PC-9 (cell line): Measurements from ENCODE around the gene DIP2C. TPM values are rescaled to one million over a fixed set of nuclear protein-coding genes. Genes with fewer than 3 reads are reported as not detected.

Experiments
- BruUV-seq: library from RNA; stranded (reverse); fragments of 400-500 nt; replicated peaks from 2 replicates; lab custom pipeline; 2021; lab: Mats Ljungman, UMichigan
- CTCF ChIA-PET: fragments of 300-600 bp; sonication (Branson Sonifier 250); formaldehyde crosslinking; loops from one replicate; lab custom pipeline; 2022; ENCODE audit warnings: antibody characterized with exemption; lab: Charles Lee
- POLR2A ChIA-PET: fragments of 300-600 bp; sonication (Branson Sonifier 250); formaldehyde crosslinking; loops from one replicate; lab custom pipeline; 2022; ENCODE audit warnings: antibody characterized with exemption; ENCODE audit not compliant: unreplicated experiment; lab: Charles Lee
- DNase-seq, 2 experiments: peaks; one replicate each; pipeline versions ENCODE4 v3.0.0 to v3.0.0-alpha.2; 2015 to 2022; ENCODE audit warnings: mixed read lengths in 1 of 2
- H2AFZ ChIP-seq: fragments of 200-600 bp; sonication (generic); 2 replicates; pipeline ENCODE4 v1.8.1; 2017; ENCODE audit warnings: antibody characterized with exemption
- H3F3A ChIP-seq: fragments of 200-600 bp; sonication (generic); 2 replicates; pipeline ENCODE4 v1.8.1; 2017; ENCODE audit warnings: antibody characterized with exemption, mild to moderate bottlenecking, low read depth; ENCODE audit not compliant: insufficient read depth
- H3K27ac ChIP-seq: fragments of 200-600 bp; sonication (generic); 2 replicates; pipeline ENCODE4 v1.6.1; 2016; ENCODE audit warnings: mixed run types
- H3K27me3 ChIP-seq: fragments of 200-600 bp; sonication (generic); 2 replicates; pipeline ENCODE4 v1.6.1; 2016; ENCODE audit warnings: low read depth, mixed run types; ENCODE audit not compliant: insufficient read depth
- H3K36me3 ChIP-seq: fragments of 200-600 bp; sonication (generic); 2 replicates; pipeline ENCODE4 v1.6.1; 2016; ENCODE audit warnings: low read depth, mixed run types
- H3K4me1 ChIP-seq: fragments of 200-600 bp; sonication (generic); replicated peaks from 2 replicates; pipeline ENCODE4 v1.6.1; 2016; ENCODE audit warnings: mixed run types; ENCODE audit not compliant: insufficient read depth
- H3K4me2 ChIP-seq: fragments of 200-600 bp; sonication (generic); 2 replicates; pipeline ENCODE4 v1.6.1; 2017; ENCODE audit warnings: mixed run types
- H3K4me3 ChIP-seq: fragments of 200-600 bp; sonication (generic); 2 replicates; pipeline ENCODE4 v1.6.1; 2016; ENCODE audit warnings: mixed run types
- H3K79me2 ChIP-seq: fragments of 200-600 bp; sonication (generic); 2 replicates; pipeline ENCODE4 v1.6.1; 2017; ENCODE audit warnings: low read depth, mixed run types
- H3K9me2 ChIP-seq: fragments of 200-600 bp; sonication (generic); 2 replicates; pipeline ENCODE4 v1.8.1; 2017; ENCODE audit warnings: mild to moderate bottlenecking; ENCODE audit not compliant: insufficient read depth
- H3K9me3 ChIP-seq: fragments of 200-600 bp; sonication (generic); 2 replicates; pipeline ENCODE4 v1.8.1; 2016; ENCODE audit warnings: low read depth; ENCODE audit not compliant: insufficient read depth
- H4K20me1 ChIP-seq: fragments of 200-600 bp; sonication (generic); 2 replicates; pipeline ENCODE4 v1.8.1; 2017; ENCODE audit not compliant: insufficient read depth
- CTCF ChIP-seq: fragments of 200-600 bp; sonication (generic); conservative IDR thresholded peaks from 2 replicates; pipeline ENCODE4 v1.6.1; 2017; ENCODE audit warnings: mixed run types, antibody characterized with exemption, mild to moderate bottlenecking, moderate library complexity
- EZH2 ChIP-seq: fragments of 200-600 bp; sonication (generic); IDR thresholded peaks from 2 replicates; pipeline ENCODE4 v1.8.0; 2017; ENCODE audit warnings: antibody characterized with exemption, low read depth
- intact Hi-C: fragments of 100-400 bp; cut with micrococcal nuclease; formaldehyde crosslinking; loops from one replicate; pipeline ENCODE4 v1.10.0; 2022; ENCODE audit not compliant: unreplicated experiment
- total RNA-seq: library from RNA; stranded (reverse); gene quantifications from 2 replicates; pipeline ENCODE4 v1.2.3, GENCODE V29; 2021

DIP2C gene
- total RNA-seq, 1 experiment from 2014 or later = 0.83 TPM

- BruUV-seq = no TSS peak
Measured at GRCh38 chr10:232878-233277, 456.6 kb downstream of the DIP2C start.

GRCh38 chr10:232061-232460 lies 457.4 kb downstream of the DIP2C start:
- no peaks in the 10 kb centered on the region for H3K9me2 ChIP-seq
- no peaks in the 10 kb centered on the region for H3K79me2 ChIP-seq
- DNase-seq = no peak
- TF ChIP-seq CTCF = no peak
- no peak for TF ChIP-seq EZH2
- no peaks in the 10 kb centered on the region for H3F3A ChIP-seq
- H4K20me1 ChIP-seq = no peaks in the 10 kb centered on the region
- BruUV-seq = no TSS peak
- CTCF ChIA-PET = no interaction called here
- H3K27ac ChIP-seq = no peak overlapping the region
- no peaks in the 10 kb centered on the region for H3K36me3 ChIP-seq
- no peaks in the 10 kb centered on the region for H3K27me3 ChIP-seq
- intact Hi-C loops = no loop called here
- no peaks in the 10 kb centered on the region for H3K9me3 ChIP-seq
- POLR2A ChIA-PET = no interaction called here
- no peak overlapping the region for H3K4me2 ChIP-seq
- H2AFZ ChIP-seq = no peak overlapping the region
- no peaks in the 10 kb centered on the region for H3K4me1 ChIP-seq
- H3K4me3 ChIP-seq = no peak overlapping the region

More at GRCh38 chr10:232878-233277, 456.6 kb downstream of the DIP2C start:
- H3K4me1 ChIP-seq = no peaks in the 10 kb centered on the region
- no peaks in the 10 kb centered on the region for H3K9me3 ChIP-seq
- no peak overlapping the region for H3K4me2 ChIP-seq
- H3K9me2 ChIP-seq = no peaks in the 10 kb centered on the region
- H2AFZ ChIP-seq = no peak overlapping the region
- H3F3A ChIP-seq = no peaks in the 10 kb centered on the region
- TF ChIP-seq EZH2 (no peak), CTCF (no peak)
- H3K27ac ChIP-seq = no peak overlapping the region
- intact Hi-C loops = no loop called here
- no peaks in the 10 kb centered on the region for H3K36me3 ChIP-seq
- ChIA-PET POLR2A (no interaction called here), CTCF (no interaction called here)
- no peaks in the 10 kb centered on the region for H4K20me1 ChIP-seq
- no peak for DNase-seq
- no peak overlapping the region for H3K4me3 ChIP-seq
- no peaks in the 10 kb centered on the region for H3K27me3 ChIP-seq
- H3K79me2 ChIP-seq = no peaks in the 10 kb centered on the region

DNA sequence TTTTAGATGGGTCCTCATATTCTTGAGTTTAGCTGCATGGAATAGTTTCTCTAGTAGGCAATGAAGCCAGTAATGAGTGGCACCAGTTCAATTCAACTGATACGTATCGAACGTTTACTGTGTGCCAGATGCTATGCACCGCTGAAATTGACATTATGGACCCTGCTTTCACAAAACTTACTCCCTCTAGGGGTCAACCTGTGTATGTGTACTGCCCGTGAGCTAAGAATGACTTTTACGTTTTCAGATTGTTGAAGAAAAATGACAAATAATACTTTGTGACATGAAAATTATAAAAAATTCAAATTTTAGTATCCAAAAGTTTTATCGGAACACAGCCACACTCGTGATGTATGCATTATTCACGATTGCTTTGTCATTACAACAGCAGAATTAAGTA lies 458.7 kb downstream of the DIP2C start:
- ChIA-PET CTCF (no interaction called here), POLR2A (no interaction called here)
- no peaks in the 10 kb centered on the region for H3K4me1 ChIP-seq
- H3K9me2 ChIP-seq = no peaks in the 10 kb centered on the region
- H3K27ac ChIP-seq = no peak overlapping the region
- no TSS peak for BruUV-seq
- TF ChIP-seq CTCF (peak; percentile 33; the same call in 1 of the 2 replicates), EZH2 (no peak)
- H3K4me2 ChIP-seq = no peak overlapping the region
- H4K20me1 ChIP-seq = no peaks in the 10 kb centered on the region
- H3K4me3 ChIP-seq = no peak overlapping the region
- H3K36me3 ChIP-seq = no peaks in the 10 kb centered on the region
- no peaks in the 10 kb centered on the region for H3K9me3 ChIP-seq
- intact Hi-C loops = no loop called here
- no peak overlapping the region for H2AFZ ChIP-seq
- H3K79me2 ChIP-seq = no peaks in the 10 kb centered on the region
- H3K27me3 ChIP-seq = no peaks in the 10 kb centered on the region
- no peak for DNase-seq
- no peaks in the 10 kb centered on the region for H3F3A ChIP-seq
